GM13976 (cell line): ENCODE measurements around the gene CLOCK.

Source experiments
- DNase-seq: peaks from one replicate; pipeline ENCODE4 v3.0.0; 2012; ENCODE audit warnings: low spot score
- CTCF ChIP-seq: IDR thresholded peaks from 2 replicates; pipeline ENCODE4 v1.5.1; 2012; ENCODE audit warnings: borderline replicate concordance, mild to moderate bottlenecking; ENCODE audit not compliant: insufficient read depth; ENCODE audit errors: extremely low read depth, missing control alignments, control extremely low read depth
- in situ Hi-C: fragments of 300-500 bp; cut with MboI; formaldehyde crosslinking; loops from one replicate; pipeline ENCODE4 v1.12.0; 2022; ENCODE audit warnings: low sequenced_read_pairs, mixed read lengths, inconsistent platforms; ENCODE audit not compliant: unreplicated experiment

Gene CLOCK

GRCh38 chr4:55512077-55512476 is 34.6 kb downstream of the CLOCK start:
- no peak for DNase-seq
- in situ Hi-C loops = no loop called here
- TF ChIP-seq CTCF = no peak

- TF ChIP-seq CTCF = no peak
- in situ Hi-C loops = no loop called here
These were observed 36.0 kb downstream of the CLOCK start for GRCh38 chr4:55510685-55511084.

DNA sequence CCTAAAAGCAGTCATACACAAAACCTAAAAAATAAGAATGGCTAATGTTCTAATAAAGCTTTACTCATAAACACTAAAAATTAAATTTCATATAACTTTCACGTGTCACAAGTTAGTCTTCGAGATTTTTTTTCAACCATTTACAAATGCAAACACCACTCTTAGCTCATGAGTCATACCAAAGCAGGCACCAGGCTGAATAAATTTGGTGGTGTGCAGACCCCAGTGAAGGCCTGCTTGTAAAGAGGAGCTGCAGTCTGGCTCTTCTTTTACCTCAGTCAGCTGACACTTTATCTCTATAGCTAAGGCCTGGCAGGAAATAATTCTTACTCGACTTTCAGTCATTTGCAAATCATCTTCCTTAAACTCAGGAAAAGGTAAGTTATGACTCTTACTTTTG is 37.4 kb downstream of the CLOCK start:
- in situ Hi-C loops = no loop called here
- no peak for DNase-seq
- no peak for TF ChIP-seq CTCF

More at GRCh38 chr4:55510685-55511084, 36.0 kb downstream of the CLOCK start:
- DNase-seq = no peak

GRCh38 chr4:55507612-55508011 is 39.1 kb downstream of the CLOCK start:
- DNase-seq = no peak
- in situ Hi-C loops = no loop called here
- no peak for TF ChIP-seq CTCF

DNA sequence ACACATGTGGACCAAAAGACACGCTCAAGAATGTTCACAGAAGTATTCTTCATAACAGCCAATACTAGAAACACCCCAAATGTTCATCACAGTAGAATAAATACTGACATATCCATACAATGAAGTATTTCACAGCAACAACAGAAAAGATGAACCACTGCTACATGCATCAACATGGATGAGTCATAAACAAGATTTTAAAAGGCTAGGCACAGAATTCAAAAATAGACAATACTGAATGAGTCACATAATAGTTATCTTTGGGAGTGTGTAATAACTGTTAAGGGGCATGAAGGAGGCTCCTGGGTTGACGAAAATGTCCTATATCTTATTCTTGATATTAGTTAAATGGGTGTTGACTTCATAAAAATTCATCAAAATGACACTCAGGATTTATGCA is 43.5 kb downstream of the CLOCK start:
- no peak for TF ChIP-seq CTCF
- in situ Hi-C loops = no loop called here
- no peak for DNase-seq

DNA sequence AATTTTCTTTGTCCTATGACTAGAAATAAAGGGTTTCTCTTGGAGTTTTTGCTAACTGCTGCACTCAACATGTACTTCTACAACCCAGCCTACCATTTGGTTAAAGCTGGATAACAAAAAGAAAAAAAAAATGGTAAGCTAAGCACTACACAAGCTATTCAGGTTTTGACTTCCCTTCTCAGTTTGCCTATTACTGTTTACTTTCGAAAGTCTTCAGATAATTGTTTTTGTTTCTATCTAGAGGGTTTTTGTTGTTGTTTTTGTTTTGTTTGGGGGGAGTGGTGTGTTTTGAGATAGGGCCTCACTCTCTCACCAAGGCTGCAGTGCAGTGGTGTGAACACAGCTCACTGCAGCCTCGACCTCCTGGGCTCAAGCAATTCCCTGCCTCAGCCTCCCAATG is 46.6 kb downstream of the CLOCK start:
- DNase-seq = no peak
- no peak for TF ChIP-seq CTCF
- in situ Hi-C loops = no loop called here

DNA sequence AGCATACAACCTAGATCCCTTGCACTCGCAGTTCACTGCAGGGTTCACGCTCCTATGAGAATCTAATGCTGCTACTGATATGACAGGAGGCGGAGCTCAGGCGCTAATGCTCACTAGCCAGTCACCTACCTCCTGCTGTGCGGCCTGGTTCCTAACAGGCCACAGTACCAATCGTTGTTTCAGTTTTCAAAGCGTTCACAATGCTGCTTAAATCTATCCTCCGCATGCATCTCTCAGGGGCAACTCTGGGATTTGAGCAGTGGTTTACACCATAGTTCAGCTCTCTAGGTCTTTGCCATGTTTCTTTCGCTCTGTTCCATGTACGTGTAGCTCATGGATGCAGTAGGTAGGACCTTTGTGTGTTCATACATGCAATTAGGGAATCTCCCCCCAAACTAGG is 47.2 kb downstream of the CLOCK start:
- TF ChIP-seq CTCF = no peak
- in situ Hi-C loops = no loop called here

More for the DNA sequence above, 47.2 kb downstream of the CLOCK start:
- no peak for DNase-seq
